Stimulated activated CD4-positive, alpha-beta T cell treated with anti-CD3 and anti-CD28 coated beads, Interleukin-12 subunit alpha, Interleukin-12 subunit beta, amount 100 ng/mL, for 48 hours (primary cell): Measurements from ENCODE around the gene FYN.

Experiments
- DNase-seq, 3 donors: peaks; one replicate each; pipeline ENCODE4 v3.0.0-alpha.2; 2020; ENCODE audit warnings: low read depth in 2 of 3, low spot score in 1 of 3

Gene FYN

DNA sequence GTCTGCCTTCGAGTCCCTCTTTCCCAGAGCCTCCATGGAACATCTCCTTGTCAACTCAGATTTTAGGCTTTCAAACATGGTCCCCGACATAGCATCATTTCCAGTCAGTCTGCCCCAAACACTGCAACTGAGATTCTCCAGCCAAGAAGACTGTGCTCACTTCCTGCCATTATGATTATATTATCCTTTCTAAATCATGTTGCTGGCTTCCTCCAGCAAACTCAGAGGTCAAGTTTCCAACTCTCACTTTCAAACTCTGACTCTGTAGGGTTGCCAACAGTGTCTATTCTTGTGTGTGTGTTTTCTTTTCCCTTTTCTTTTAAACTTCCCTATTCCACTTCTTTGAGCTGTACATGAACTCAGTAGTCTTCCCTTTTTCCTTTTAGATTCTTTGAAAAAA, 206.4 kb downstream of the FYN start:
- DNase-seq = no peak

DNA sequence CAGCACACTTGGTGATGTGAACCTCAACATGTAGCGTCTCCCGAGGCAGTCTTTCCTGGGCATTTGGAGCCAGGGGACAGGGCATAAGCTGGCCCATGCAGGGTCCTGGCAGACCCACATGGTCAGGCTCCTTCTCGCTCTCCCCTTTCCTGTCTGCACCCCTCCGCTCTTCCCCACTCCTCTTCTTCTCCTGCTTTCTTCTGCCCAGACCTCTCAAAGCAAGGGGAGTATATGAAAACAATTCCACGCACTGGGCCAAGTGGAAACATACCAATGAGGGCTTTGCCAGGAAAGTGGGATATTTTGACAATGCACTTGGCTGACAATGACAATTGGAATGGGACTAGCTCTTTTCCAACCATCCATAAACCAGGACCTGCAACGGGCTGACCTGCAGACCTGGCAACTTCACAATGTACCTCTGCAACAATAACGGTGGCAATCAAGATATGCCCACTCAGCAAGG, 208.7 kb downstream of the FYN start:
- DNase-seq = no peak

DNA sequence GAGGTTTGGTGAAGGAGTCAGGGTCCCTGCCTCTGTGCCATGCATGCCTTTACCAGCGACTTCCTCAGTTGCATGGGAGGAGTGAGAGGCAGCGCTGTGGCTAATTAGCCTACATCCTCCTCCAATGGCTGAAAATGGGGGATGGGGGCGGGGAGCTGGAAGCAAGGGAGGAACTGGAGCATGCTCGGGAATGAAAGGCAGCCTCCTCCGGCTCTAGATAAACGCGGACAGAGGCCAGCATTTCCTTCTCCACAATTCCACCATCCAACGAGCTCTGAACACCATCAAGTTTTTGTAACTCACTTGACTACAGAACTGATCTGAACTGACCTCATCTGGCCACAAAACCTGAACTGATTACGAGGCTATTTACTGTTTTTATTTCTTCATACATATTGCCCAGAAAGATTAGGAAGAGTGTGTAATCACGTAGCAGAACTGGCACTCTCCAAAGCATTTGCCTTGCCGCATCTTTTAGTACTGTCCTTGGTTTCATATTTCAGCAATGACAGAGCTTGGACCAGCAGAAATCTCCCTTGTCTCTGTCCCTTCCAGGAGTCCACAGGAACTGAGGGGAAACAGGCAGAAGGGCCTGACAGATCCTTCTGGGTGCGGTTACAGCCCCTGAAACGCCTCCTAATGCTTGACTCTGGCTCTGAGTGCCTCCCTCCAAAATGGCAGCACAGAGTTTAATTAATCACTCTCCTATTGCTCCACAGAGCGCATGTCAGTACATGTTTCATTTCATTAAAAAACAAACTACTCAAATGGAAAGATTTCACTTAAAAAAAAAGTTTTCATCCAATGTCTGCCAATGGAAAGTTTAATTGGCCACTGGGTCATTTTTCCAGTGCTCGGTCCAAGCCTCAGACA, 209.3 kb downstream of the FYN start:
- no peak for DNase-seq

DNA sequence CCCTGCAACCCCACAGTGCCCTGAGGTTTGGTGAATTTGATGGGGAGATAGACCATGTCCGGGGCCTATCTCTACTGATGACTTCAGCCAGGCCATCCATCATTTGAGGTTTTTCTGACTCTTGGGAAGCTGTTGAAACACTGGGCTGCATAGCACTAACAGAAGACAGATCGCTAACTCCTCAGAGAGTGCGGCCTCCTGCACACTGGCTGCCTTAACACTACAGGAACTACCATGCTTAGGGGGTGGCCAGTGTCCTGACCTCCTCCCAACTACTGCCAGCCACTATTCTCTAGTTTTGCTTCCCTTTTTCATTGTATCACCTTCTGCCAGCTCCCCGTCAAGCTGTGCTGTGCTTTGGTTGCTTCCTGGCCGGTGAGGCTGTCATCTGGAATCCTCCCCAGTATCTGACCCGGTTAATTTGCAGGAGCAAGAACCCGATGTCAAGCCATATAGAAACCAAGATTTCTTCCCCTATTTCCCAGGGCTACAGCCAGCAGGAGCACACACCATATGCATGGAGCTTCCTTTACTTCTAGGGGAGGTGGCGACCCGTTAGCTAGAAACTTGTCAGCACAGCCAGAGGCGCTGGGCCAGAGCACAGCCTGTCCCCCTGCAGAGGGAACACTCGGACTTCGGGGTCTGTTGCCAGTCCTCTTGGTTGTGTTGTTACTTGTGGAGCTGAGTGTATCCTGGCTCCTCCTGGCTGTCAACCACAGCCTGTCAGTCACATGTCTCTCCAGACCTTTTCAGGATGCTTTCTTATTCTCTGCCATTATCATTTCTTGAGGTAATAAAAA, 210.3 kb downstream of the FYN start:
- no peak for DNase-seq

DNA sequence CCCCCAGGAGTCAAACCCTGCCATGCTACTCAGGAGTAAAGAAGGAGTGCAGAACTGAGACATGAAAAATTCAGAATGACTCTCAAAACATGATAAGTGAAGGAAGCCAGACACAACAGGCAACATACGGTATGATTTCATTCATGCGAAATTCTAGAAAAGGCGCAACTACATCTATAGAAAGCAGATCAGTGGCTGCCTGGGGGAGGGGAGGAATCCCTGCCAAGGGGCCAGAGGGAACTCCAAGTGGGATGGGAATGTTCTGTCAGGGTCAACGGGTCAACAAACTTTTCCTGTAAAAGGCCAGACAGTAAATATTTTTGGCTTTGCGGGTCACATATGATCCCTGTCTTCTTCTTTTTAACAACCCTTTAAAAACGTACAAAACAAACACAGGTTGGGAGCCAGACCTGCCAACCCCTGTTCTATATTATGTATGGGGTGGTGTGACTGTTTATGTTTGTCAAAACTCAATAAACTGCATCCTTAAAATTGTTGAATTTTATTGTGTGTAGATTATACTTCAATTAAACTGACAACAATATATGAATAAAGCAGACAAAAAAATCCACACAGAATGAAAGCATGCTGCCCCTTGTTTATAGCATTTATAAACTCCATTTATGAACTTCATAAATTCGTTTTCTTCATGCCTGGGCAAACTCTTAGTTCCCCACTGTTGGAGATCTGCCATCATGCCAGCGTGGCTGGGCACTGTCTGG, 211.0 kb downstream of the FYN start:
- DNase-seq = no peak

DNA sequence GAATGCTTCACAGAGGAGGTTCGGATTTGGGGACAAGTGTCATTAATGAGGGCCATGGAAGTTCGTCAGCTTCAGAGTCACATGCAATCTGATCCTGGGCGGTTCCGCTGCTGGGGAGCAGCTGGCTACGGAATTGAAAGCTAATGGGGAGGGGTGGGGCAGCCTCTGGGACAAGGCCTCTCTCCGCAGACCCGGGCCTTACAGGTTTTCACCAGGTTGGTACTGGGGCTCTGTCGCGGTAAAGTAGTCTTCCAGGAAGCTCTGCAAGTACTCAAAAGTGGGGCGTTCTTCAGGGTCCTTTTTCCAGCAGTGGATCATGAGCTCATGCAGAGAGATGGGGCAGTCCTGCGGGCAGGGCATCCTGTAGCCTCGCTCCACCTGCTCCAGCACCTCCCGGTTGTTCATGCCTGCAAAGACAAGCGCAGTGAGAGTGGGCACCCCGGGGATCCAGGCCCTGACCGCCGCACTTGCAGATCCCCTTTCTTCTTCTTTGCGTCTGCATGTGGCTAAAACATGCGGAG, 211.7 kb downstream of the FYN start:
- DNase-seq = no peak

DNA sequence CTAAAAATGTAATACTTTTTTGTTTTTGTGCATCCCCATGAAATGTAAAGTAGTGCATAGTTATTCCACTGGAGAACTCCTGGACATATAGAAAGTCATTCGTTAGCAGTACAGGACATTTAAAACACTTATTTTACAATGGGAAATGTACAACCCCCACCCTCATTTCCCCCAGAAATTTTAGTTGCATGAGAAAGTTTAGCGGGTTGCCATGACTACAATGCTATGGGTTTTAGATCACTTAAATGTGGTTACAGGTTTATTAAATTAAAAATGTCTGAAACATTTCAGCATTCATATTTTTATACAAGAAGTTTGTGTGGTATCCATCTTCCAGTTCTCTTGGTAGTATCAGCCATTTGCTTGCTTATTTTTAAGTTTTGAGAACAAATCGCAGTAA, 212.7 kb downstream of the FYN start:
- no peak for DNase-seq

DNA sequence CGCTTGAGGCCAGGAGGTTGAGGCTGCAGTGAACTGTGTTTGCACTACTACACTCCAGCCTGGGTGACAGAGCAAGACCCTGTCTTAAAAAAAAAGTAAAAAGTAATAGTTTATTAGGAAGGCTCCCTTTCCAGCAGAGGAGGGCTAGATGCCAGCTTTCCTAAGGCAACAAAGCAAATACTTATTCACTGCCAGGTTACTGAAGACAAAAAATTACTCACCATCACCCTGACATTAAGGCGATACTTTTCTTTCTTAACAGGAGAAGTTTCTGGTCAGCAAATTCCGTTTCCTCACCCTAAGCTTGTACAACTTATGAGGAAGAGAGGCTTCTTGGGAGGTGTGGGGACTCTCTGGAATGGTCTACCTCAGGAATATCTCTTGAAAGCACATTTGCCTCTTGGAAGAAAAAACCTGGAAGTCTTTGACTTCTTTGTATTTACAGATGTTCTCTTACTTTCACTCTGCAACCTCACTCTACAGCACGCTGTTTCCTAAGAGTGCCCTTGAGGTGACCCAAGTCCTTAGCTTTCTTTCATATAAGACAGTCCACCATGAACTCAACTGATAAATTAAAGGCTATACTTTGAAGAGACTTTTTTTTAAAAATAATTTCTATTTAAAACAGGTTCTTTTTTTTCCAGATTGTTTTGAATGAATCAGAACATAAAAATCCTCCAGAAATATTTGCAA, 214.6 kb downstream of the FYN start:
- DNase-seq = no peak

DNA sequence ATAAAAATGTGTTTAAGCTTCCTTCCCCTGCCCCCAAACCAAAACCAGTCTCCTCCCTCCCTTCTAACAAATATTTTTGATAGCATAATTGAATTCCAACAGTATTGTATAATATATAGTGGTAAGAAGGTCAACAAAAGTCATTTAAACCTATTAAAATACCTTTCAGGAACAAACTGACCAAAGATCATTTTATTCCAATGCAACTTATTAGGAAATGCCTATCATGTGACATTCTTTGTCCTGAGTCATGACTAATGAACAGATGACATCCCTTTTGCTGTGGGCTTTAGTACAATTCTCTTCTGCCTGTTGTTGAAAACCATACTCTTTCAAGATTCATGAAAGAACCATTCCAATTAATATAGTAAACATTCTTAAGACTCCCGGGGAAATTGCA, 216.1 kb downstream of the FYN start:
- no peak for DNase-seq

DNA sequence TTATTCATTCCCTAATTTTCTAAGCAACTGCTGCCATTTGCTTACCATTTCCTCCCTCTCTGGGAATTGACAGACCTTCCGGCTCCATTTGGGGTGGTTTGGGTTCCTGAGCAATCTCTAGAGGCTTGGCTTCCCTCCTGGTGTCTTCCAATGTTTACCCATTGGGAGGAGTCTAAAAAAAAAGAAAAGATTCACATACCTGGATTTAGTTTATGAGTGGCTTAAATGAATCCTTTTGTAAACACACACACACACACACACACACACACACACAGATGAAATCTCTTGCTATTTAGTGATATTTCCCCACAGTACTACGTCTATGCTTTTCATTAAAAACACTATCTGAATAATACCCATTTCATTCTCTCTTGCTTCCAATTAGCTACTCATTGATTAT, 219.3 kb downstream of the FYN start:
- no peak for DNase-seq

DNA sequence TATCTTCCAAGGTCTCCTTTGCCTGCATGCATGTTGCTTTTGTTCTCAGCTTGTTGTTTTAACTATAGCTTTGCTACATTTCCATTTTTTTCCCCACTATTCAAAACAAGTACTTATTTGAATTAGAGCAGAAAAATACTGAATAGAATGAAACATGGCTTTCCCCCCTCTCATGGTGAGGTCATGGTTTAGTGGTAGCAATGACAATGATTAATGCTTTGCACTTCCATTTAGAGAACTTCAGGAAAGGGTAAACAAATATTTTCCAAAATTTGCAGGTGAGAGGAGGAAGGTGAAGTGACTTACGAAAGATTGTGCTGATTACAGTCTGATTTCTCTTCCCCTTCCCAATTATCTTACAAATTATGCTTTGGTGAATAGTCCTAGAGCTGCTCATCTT, 219.8 kb downstream of the FYN start:
- no peak for DNase-seq

DNA sequence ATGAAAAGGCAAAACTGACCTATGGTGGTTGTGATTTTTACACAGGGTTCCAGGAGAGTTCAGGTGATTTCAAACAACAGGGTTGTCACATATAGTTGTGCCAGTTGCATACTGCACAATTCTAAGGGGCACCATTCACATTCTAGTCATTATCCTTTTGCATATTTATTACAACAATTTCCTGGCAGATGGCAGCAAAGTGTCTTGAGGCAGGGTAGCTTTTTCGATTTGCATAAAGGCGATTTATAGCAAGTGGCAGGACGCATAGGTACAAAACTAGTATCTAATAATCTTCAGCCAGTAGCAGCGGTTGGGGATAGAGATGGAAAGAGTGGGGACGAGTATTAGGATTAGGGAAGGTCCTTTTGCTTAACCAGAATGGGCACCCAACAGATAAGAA, 221.1 kb downstream of the FYN start:
- no peak for DNase-seq

DNA sequence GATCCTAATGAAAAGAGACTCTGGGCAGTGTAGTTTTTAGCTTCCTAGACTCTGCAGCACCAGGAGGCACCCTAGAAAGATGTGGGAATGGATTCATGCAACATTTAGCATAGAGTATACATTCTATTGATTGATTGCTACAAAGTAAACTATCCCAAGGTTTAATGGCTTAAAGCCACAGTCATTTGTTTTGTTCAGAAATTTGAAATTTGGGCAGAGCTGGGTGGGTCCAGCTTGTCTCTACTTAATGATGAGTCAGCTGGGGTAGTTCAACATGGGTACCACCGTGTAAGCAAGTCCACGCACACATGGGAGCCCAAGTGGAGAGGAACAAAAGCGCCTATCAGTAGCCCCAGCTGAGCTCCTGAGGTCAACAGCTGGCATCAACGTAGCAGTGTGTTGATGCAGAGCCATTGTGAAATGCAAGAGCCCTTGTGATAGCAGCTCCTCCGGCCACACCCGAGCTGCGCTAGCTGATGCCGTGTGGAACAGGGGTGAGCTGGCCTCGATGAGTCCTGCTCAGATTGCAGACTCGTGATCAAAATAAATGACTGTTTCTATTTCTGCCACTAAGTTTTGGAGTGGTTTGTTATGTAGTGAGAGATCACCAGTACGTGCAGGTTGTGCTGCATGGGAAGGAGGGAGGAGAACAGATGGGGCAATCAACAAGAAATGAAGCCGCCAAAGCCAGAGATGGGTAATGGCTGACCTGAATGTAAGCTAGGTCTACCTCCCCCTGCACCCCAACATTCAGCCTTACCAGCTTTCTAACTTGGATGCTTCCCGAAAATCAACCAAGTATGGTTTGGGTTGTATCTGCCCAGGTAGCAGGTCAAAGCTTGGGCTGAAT, 221.8 kb downstream of the FYN start:
- DNase-seq = no peak

DNA sequence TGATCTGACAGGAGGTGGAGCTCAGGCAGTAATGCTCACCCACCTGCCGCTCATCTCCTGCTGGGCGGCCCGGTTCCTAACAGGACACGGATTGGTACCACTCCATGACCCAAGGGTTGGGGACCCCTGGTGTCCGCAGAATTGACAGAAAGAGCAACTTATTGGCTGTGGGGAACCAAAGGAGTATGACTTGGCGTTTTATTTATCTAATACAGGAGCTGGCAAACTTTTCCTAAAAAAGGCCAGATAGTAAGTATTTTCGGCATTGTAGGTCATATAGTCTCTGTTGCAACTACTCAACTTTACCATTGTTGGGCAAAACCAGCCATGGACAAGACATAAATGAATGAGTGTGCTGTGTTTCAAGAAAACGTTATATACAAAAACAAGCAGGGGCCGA, 223.2 kb downstream of the FYN start:
- no peak for DNase-seq

DNA sequence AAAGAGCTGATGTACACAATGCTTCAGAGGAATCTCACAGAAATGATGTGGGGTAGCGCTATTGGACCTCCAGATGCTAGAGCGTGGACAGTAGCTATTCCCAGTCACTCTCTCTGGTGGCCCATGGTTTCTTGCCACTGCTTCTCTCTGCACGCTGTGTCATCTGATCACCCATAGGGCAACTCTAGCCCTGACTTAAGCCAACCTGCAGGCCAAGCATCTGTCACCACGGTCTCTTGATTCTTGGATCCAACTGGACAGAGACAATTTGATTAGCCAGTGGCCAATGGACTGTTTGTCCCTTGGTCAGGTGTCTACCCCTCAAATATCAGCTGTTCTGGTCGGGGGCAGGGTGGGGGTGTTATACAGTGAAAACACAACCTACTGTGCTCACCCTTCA, 225.2 kb downstream of the FYN start:
- no peak for DNase-seq

DNA sequence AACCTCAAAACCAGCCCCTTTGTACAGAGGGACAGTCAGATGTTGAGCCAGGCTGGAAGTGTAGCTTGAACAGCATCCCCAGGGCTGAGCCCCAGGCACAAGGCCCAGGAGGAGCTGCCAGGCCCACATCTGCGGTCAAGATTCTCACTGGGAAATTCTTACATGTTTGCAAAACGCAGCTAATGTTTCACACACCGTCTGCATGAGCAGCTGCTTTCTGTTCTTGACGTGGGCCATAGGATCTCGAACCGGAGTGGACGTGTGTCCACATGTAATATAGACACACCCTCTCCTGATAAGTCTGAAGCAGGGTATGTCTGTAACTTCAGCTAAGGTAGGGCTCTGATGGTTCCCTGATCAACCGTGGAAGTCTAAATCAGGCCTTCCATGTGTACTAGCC, 226.3 kb downstream of the FYN start:
- DNase-seq = no peak

DNA sequence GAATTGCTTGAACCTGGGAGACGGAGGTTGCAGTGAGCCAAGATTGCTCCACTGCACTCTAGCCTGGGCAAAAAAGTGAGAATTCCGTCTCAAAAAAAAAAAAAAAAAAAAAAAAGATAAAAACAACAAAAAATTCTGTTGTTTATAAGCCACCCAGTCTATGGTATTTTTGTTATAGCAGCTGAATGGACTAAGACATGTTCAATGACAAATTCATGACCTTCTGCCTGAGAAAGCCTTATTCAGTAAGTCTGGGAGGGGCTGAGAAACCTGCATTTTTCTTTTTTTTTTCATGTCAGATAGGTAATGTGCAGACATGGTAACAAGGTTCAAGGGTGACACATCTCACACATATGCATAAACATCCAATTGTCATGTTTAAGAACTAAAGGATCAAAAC, 227.2 kb downstream of the FYN start:
- no peak for DNase-seq

DNA sequence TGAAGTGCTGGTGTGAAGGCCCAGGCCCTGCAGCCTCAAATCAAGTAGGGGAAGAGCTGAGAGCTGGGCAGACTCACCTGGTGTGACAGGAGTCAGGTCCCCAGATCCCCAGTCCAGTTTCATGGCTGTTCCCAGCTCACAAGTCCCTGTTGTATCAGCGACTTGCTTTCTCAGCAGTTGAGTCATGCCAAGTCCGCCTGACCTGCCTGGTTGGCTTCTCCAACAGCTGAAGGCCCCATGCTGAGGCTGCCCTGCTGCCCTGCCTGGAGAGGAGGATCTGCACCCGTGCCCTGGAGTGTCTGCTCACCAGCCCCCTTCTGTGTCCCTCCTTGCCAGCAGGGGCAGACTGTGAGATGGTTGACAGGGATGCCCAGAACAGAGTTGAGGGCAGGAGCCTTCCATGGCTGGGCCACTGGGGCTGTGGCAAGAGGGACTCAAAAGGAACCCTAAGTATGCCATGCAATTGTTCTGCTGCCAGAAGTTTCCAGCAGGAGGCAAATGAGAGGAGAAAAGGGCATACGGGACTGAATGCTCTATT, 228.3 kb downstream of the FYN start:
- DNase-seq = no peak

DNA sequence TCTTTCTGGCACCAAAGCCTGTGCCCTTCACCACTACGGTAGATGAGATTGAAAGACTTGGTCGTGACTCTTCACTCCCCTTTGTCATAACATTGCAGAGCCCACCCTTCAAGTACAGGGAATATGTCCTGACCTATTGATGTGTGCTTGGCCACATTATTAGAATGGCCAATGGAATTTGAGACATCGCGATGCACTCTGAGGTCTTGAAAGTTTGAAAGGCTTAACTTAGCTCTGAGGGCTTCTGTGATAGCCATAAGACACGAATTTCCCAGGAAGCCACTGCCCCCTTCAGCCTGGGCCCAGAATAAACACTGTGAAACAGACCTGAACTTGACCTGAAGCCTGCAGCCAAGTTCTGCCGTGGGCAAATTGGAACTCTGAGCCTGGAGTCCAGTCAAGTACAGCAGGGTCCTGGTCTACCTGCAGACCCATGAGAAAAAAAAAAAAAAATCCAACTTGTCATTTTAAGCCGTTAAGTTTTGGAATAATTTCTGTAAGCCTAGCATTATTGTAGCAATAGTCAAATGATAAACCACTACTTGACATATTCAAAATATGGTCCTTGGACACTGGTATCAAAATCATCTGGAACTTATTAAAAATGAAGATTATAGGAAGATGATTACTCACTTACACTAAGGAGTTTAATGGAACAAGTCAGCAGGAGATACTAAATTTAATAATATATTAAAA, 230.6 kb downstream of the FYN start:
- DNase-seq = peak in 2 of 3 donors; percentile 5 to 11
